OCI-LY1 (cell line): ENCODE data around the gene LZTFL1.

Source experiments
- H2AFZ ChIP-seq: fragments of 200-600 bp; sonication (generic), shearing (Covaris generic); 2 replicates; pipeline ENCODE4 v1.6.0; 2014; ENCODE audit warnings: antibody characterized with exemption, mild to moderate bottlenecking, low read length
- H3F3A ChIP-seq: fragments of 200-600 bp; sonication (generic), shearing (Covaris generic); 2 replicates; pipeline ENCODE4 v1.6.0; 2014; ENCODE audit warnings: mild to moderate bottlenecking, antibody characterized with exemption, low read length, moderate library complexity; ENCODE audit not compliant: insufficient read depth
- H3K27ac ChIP-seq: fragments of 200-600 bp; sonication (generic); 2 replicates; pipeline ENCODE4 v1.5.1; 2014; ENCODE audit warnings: low read length, mixed run types, mild to moderate bottlenecking, low read depth; ENCODE audit not compliant: poor library complexity, severe bottlenecking
- H3K27me3 ChIP-seq: fragments of 200-600 bp; sonication (generic); 2 replicates; pipeline ENCODE4 v1.6.0; 2014; ENCODE audit warnings: antibody characterized with exemption, mild to moderate bottlenecking, low read length, moderate library complexity; ENCODE audit not compliant: insufficient read depth
- H3K36me3 ChIP-seq: fragments of 200-600 bp; sonication (generic); 2 replicates; pipeline ENCODE4 v1.6.1; 2014; ENCODE audit warnings: mild to moderate bottlenecking, antibody characterized with exemption, low read length, moderate library complexity, mixed read lengths; ENCODE audit not compliant: insufficient read depth
- H3K4me1 ChIP-seq: fragments of 200-600 bp; sonication (generic); 2 replicates; pipeline ENCODE4 v1.5.1; 2014; ENCODE audit warnings: mild to moderate bottlenecking, low read length, moderate library complexity; ENCODE audit not compliant: insufficient read depth, severe bottlenecking
- H3K4me2 ChIP-seq: fragments of 200-600 bp; sonication (generic), shearing (Covaris generic); 2 replicates; pipeline ENCODE4 v1.6.1; 2014; ENCODE audit warnings: low read length
- H3K4me3 ChIP-seq: fragments of 200-600 bp; sonication (generic); 2 replicates; pipeline ENCODE4 v1.5.1; 2014; ENCODE audit warnings: low read length, low read depth, mild to moderate bottlenecking, mixed read lengths; ENCODE audit not compliant: poor library complexity, severe bottlenecking
- H3K79me2 ChIP-seq: fragments of 200-600 bp; shearing (Covaris generic); 2 replicates; pipeline ENCODE4 v1.6.1; 2016; ENCODE audit warnings: mixed run types, low read length, mixed read lengths; ENCODE audit not compliant: insufficient read depth
- H3K9ac ChIP-seq: fragments of 200-600 bp; sonication (generic), shearing (Covaris generic); 2 replicates; pipeline ENCODE4 v1.6.1; 2014; ENCODE audit warnings: mild to moderate bottlenecking, low read length, mixed read lengths
- H3K9me2 ChIP-seq: fragments of 200-600 bp; sonication (generic), shearing (Covaris generic); 2 replicates; pipeline ENCODE4 v1.6.1; 2014; ENCODE audit warnings: low read depth, mild to moderate bottlenecking, low read length, mixed read lengths
- H3K9me3 ChIP-seq: fragments of 200-600 bp; shearing (Covaris generic); 2 replicates; pipeline ENCODE4 v1.6.1; 2014; ENCODE audit warnings: low read length, mixed read lengths
- H4K20me1 ChIP-seq: fragments of 200-600 bp; sonication (generic), shearing (Covaris generic); 2 replicates; pipeline ENCODE4 v1.6.0; 2016; ENCODE audit warnings: mild to moderate bottlenecking, low read length; ENCODE audit not compliant: insufficient read depth
- EZH2 ChIP-seq: fragments of 200-600 bp; sonication (generic), shearing (Covaris generic); IDR thresholded peaks from 2 replicates; pipeline ENCODE4 v1.8.0; 2017; ENCODE audit warnings: borderline replicate concordance, mixed run types, mild to moderate bottlenecking, antibody characterized with exemption, low read length, moderate library complexity, mixed read lengths
- TF ChIP-seq, protein P1 (sequence below): fragments of 200-600 bp; sonication (generic), shearing (Covaris generic); IDR thresholded peaks from 2 replicates; pipeline ENCODE4 v1.5.1; 2017; ENCODE audit warnings: mild to moderate bottlenecking, antibody characterized with exemption, low read length, moderate library complexity, mixed read lengths

The LZTFL1 gene

DNA sequence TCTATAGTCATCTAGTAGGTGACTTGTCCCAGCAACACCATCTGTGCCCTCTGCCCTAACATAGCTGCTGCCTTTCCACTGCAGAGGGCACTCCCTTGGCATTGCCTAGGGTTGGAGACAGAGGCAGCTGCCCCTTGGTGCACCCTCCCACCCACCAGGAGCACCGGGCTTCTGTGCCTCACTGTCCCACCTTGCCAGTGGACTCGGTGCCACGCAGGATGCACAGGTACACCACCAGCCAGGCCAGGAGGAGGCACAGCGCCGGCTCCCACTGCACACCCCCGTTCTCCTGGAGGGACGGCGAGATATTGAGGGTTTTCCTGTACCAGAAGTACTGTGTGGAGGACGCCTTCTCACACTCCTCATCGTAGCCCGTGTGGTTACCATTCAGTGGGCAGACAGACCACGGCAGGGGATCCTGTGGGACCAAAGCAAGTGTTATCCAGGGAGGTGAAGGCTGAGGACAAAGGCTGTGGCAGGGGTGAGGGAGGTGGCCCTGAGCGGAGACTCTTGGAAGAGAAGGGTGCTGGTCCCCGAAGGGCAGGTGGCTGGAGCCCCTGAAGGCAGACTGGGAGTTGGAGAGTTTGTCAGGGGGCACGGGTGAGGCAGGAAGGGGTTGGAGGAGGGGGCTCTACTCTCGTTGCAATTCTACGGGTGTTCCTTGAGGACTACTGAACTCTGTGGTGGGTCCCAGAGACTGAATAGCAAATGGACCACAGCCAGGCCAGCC is 66.2 kb downstream of the LZTFL1 start:
- Histone ChIP-seq H3K9me2 (no peaks in the 10 kb centered on the region), H3K4me2 (no peak overlapping the region), H2AFZ (no peak overlapping the region), H3K4me3 (no peak overlapping the region), H4K20me1 (no peaks in the 10 kb centered on the region), H3K9me3 (no peaks in the 10 kb centered on the region), H3K79me2 (no peaks in the 10 kb centered on the region), H3K36me3 (no peaks in the 10 kb centered on the region), H3K27ac (no peak overlapping the region), H3K9ac (no peak overlapping the region), H3K27me3 (0 out of 2 replicates have a peak, but pooled peaks cover 9% of the 10 kb centered on the region), H3K4me1 (no peaks in the 10 kb centered on the region), H3F3A (no peaks in the 10 kb centered on the region)
- TF ChIP-seq, protein P1, sequence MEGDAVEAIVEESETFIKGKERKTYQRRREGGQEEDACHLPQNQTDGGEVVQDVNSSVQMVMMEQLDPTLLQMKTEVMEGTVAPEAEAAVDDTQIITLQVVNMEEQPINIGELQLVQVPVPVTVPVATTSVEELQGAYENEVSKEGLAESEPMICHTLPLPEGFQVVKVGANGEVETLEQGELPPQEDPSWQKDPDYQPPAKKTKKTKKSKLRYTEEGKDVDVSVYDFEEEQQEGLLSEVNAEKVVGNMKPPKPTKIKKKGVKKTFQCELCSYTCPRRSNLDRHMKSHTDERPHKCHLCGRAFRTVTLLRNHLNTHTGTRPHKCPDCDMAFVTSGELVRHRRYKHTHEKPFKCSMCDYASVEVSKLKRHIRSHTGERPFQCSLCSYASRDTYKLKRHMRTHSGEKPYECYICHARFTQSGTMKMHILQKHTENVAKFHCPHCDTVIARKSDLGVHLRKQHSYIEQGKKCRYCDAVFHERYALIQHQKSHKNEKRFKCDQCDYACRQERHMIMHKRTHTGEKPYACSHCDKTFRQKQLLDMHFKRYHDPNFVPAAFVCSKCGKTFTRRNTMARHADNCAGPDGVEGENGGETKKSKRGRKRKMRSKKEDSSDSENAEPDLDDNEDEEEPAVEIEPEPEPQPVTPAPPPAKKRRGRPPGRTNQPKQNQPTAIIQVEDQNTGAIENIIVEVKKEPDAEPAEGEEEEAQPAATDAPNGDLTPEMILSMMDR: no peak
- TF ChIP-seq EZH2: no peak

DNA sequence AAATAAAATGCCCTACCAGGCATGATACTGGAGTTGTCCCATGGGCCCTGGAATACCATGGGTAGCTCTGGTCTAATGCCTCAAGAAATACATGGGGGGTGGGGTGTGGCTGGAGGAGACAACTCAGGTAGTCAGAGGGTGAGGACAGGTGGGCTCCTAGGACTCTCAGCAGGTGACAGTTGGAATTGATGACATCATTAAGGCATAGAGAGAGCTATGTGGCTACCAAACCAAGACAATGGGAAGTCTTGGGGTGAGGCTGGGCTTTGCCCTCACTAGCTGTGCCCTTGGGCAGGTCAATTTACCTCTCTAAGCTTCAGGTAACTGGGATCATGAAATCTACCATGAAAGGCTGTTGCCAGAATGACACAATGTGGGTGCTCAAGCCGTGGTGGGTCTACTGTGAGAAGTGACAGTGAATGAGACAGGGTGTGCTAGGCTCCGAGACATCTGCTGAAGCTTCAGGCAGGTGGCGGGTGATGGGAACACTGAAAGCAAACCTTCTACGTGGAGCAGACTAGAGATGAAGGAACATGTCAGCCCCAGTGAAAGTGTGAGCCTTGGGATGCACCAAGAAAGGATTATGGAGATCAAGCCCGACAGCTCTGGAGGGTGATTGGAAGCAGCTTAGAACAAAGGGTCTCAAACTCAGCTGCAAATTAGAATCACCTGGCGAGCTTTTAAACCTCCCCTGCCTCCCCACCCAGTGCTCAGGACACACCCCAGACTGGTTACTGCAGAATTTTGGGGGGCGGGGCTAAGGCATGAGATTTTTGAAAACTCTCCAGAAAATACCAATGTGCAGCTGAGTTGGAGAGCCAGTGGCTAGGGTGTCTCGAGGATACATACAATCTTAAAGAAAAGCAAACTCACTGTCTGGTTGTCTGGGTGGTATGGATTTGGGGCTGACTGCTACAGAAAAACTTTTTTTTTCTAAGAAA is 67.1 kb downstream of the LZTFL1 start:
- Histone ChIP-seq H2AFZ (no peak overlapping the region), H3K79me2 (no peaks in the 10 kb centered on the region), H3K9me3 (no peaks in the 10 kb centered on the region), H3K9ac (no peak overlapping the region), H3K27ac (no peak overlapping the region), H3K4me3 (no peak overlapping the region), H3K36me3 (no peaks in the 10 kb centered on the region), H3F3A (no peaks in the 10 kb centered on the region), H3K4me2 (no peak overlapping the region), H4K20me1 (no peaks in the 10 kb centered on the region), H3K4me1 (no peaks in the 10 kb centered on the region), H3K9me2 (no peaks in the 10 kb centered on the region), H3K27me3 (0 out of 2 replicates have a peak, but pooled peaks cover 9% of the 10 kb centered on the region)
- TF ChIP-seq, protein P1: no peak
- no peak for TF ChIP-seq EZH2

DNA sequence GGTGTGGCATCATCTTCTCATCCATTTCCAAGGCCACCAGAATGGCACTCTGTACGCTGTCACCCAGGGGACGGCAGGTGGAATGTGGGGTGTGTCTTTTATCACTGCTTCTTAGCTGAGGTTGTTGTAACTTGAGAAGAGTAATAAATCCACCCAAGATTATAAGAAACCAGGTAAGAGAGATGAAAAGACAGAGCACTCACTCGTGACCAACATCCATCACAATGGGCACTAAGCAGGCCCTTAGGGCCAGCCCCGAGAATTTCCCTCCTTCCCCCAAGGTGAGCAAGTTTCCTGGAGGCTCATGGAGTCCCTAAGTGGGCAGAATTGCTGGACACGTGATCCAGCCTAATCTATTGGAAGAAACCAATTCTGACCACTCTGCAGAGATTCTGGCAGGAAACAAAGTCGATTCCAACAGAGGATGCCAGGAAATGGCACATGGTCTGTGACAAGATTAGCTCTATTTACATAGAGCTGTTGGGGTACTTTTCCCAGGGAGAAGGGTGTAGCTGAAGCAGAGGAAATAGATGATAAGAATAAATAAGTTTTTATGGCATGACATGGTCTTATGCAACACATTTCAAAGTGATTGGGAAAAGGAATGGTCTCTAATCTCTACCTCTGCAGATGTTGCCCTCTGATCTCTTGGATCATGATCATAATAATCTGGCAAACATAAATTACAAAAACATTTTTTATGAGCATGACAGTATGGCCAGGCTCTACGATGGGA is 68.0 kb downstream of the LZTFL1 start:
- no peaks in the 10 kb centered on the region for H3K79me2 ChIP-seq
- no peaks in the 10 kb centered on the region for H4K20me1 ChIP-seq
- no peak overlapping the region for H3K4me2 ChIP-seq
- no peak overlapping the region for H2AFZ ChIP-seq
- 0 out of 2 replicates have a peak, but pooled peaks cover 4% of the 10 kb centered on the region for H3K27me3 ChIP-seq
- no peaks in the 10 kb centered on the region for H3K36me3 ChIP-seq
- no peak overlapping the region for H3K4me3 ChIP-seq
- no peak overlapping the region for H3K9ac ChIP-seq
- TF ChIP-seq, protein P1: no peak
- TF ChIP-seq EZH2: no peak
- no peaks in the 10 kb centered on the region for H3F3A ChIP-seq
- H3K27ac ChIP-seq: no peak overlapping the region
- no peaks in the 10 kb centered on the region for H3K4me1 ChIP-seq
- no peaks in the 10 kb centered on the region for H3K9me2 ChIP-seq
- no peaks in the 10 kb centered on the region for H3K9me3 ChIP-seq
